ENCODE results near the gene IRF3. TPM values are rescaled to one million over a fixed set of nuclear protein-coding genes. Genes with fewer than 3 reads are reported as not detected.

Gene IRF3
- total RNA-seq, 1 donor from 2014 or later, result 59.4 TPM

DNA sequence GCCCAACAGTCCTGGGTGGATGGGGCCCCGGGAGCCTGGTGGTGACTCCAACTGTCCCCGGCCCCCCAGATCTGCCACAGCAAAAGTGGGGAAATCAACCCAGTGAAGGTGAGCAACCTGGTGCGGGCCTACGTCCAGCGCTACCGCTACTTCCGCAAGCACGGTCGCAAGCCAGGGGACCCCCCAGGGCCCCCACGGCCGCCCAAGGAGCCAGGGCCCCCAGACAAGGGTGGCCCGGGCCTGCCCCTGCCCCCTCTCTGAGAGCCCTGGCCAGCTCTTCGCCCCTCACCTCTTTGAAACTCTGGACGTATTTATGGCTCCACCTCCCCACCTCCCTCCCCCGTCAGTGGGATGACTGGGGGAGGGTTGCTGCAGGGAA, 7.5 kb downstream of the IRF3 start:
- no peak for DNase-seq (ENCODE audit: extremely low spot score in 2 of 2)
- H3K4me1 ChIP-seq, result no peaks in the 10 kb centered on the region
- intact Hi-C loops (cut with DNase I), result no loop called here
- H3K9me3 ChIP-seq, result no peaks in the 10 kb centered on the region
- peaks cover 4 to 98% of the 10 kb centered on the region in 2 donors for H3K36me3 ChIP-seq
- no peak for TF ChIP-seq POLR2A (IDR thresholded peaks at IDR 0.05)
- no peak for TF ChIP-seq POLR2AphosphoS5 (IDR thresholded peaks at IDR 0.05; ENCODE audit: insufficient read depth in 1 of 2, low read depth in 1 of 2)
- TF ChIP-seq, protein P1, sequence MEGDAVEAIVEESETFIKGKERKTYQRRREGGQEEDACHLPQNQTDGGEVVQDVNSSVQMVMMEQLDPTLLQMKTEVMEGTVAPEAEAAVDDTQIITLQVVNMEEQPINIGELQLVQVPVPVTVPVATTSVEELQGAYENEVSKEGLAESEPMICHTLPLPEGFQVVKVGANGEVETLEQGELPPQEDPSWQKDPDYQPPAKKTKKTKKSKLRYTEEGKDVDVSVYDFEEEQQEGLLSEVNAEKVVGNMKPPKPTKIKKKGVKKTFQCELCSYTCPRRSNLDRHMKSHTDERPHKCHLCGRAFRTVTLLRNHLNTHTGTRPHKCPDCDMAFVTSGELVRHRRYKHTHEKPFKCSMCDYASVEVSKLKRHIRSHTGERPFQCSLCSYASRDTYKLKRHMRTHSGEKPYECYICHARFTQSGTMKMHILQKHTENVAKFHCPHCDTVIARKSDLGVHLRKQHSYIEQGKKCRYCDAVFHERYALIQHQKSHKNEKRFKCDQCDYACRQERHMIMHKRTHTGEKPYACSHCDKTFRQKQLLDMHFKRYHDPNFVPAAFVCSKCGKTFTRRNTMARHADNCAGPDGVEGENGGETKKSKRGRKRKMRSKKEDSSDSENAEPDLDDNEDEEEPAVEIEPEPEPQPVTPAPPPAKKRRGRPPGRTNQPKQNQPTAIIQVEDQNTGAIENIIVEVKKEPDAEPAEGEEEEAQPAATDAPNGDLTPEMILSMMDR (IDR thresholded peaks at IDR 0.05), result no peak
- H3K27ac ChIP-seq, result no peak overlapping the region
- H3K4me3 ChIP-seq, result no peak overlapping the region
- no peaks in the 10 kb centered on the region for H3K27me3 ChIP-seq

- DNase-seq (ENCODE audit: extremely low spot score in 2 of 2), result no peak
- no peaks in the 10 kb centered on the region for H3K4me1 ChIP-seq
- no peak overlapping the region for H3K27ac ChIP-seq
- H3K27me3 ChIP-seq, result no peaks in the 10 kb centered on the region
- no peak overlapping the region for H3K4me3 ChIP-seq
- no peaks in the 10 kb centered on the region for H3K9me3 ChIP-seq
- intact Hi-C loops (cut with DNase I), result no loop called here
- no peak for TF ChIP-seq POLR2AphosphoS5 (IDR thresholded peaks at IDR 0.05; ENCODE audit: insufficient read depth in 1 of 2, low read depth in 1 of 2)
- TF ChIP-seq POLR2A (IDR thresholded peaks at IDR 0.05), result no peak
- TF ChIP-seq, protein P1 (IDR thresholded peaks at IDR 0.05), result no peak
- peaks cover 4 to 100% of the 10 kb centered on the region in 2 donors for H3K36me3 ChIP-seq
Measured at GRCh38 chr19:49657493-49658138, 8.0 kb downstream of the IRF3 start.

GRCh38 chr19:49656456-49657109, 9.1 kb downstream of the IRF3 start:
- Histone ChIP-seq H3K36me3 (peaks cover 4 to 95% of the 10 kb centered on the region in 2 donors), H3K4me1 (no peaks in the 10 kb centered on the region), H3K27me3 (no peaks in the 10 kb centered on the region), H3K27ac (no peak overlapping the region), H3K9me3 (no peaks in the 10 kb centered on the region), H3K4me3 (no peak overlapping the region)
- TF ChIP-seq POLR2A (IDR thresholded peaks at IDR 0.05), result no peak
- TF ChIP-seq, protein P1 (IDR thresholded peaks at IDR 0.05), result no peak
- no peak for TF ChIP-seq POLR2AphosphoS5 (IDR thresholded peaks at IDR 0.05; ENCODE audit: insufficient read depth in 1 of 2, low read depth in 1 of 2)
- no peak for DNase-seq (ENCODE audit: extremely low spot score in 2 of 2)
- intact Hi-C loops (cut with DNase I), result no loop called here

- Histone ChIP-seq H3K36me3 (peaks cover 4 to 93% of the 10 kb centered on the region in 2 donors), H3K9me3 (no peaks in the 10 kb centered on the region), H3K27me3 (no peaks in the 10 kb centered on the region), H3K27ac (no peak overlapping the region), H3K4me3 (no peak overlapping the region), H3K4me1 (no peaks in the 10 kb centered on the region)
- intact Hi-C loops (cut with DNase I), result no loop called here
- no peak for DNase-seq (ENCODE audit: extremely low spot score in 2 of 2)
- TF ChIP-seq, protein P1 (IDR thresholded peaks at IDR 0.05), result no peak
Measured at GRCh38 chr19:49655570-49656455, 9.8 kb downstream of the IRF3 start.
